ENCODE measurements around the gene SSBP3.

DNA sequence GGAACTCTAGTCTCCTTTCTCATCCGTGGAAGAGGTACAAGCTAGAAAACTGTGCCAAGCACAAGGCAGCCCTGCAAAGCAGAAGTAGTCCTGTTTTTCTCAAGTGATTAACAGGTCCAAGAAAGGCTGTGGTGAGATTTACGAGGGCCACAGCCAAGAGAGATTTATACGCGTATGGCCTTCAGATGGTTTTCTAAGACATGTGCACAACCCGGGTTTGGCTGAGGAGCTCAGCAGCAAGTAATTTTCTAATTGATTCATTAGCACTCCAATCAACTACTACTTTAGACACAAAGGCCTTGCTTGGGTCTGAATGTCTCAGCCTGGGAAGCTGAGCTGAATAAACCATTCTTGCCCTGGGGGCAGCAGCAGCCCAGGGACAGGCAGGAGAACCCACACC is 55.8 kb downstream of the SSBP3 start:
- TF ChIP-seq POLR2A (IDR thresholded peaks at IDR 0.05) (no peak), EP300 (IDR thresholded peaks at IDR 0.05) (no peak)
- TF ChIP-seq, protein P1, sequence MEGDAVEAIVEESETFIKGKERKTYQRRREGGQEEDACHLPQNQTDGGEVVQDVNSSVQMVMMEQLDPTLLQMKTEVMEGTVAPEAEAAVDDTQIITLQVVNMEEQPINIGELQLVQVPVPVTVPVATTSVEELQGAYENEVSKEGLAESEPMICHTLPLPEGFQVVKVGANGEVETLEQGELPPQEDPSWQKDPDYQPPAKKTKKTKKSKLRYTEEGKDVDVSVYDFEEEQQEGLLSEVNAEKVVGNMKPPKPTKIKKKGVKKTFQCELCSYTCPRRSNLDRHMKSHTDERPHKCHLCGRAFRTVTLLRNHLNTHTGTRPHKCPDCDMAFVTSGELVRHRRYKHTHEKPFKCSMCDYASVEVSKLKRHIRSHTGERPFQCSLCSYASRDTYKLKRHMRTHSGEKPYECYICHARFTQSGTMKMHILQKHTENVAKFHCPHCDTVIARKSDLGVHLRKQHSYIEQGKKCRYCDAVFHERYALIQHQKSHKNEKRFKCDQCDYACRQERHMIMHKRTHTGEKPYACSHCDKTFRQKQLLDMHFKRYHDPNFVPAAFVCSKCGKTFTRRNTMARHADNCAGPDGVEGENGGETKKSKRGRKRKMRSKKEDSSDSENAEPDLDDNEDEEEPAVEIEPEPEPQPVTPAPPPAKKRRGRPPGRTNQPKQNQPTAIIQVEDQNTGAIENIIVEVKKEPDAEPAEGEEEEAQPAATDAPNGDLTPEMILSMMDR (IDR thresholded peaks at IDR 0.05) = no peak

Measured in suprapubic skin (tissue), 3 donors.